HepG2 (cell line): Measurements from ENCODE around the gene TMEM256. TPM values are rescaled to one million over a fixed set of nuclear protein-coding genes. Genes with fewer than 3 reads are reported as not detected.

Experiments used
- CREBL2 ChIP-seq: sonication (generic); formaldehyde crosslinking; IDR thresholded peaks from 2 replicates; pipeline ENCODE4 v1.8.1; 2023; ENCODE audit warnings: missing genetic modification reagents, mild to moderate bottlenecking, borderline replicate concordance
- MBNL3 ChIP-seq: fragments of 250-450 bp; sonication (Bioruptor Pico); conservative IDR thresholded peaks from 2 replicates; pipeline ENCODE4 v1.8.0; 2022; ENCODE audit warnings: mild to moderate bottlenecking, inconsistent platforms
- RBAK ChIP-seq: sonication (generic); formaldehyde crosslinking; IDR thresholded peaks from 2 replicates; pipeline ENCODE4 v1.5.1; 2020; ENCODE audit warnings: mild to moderate bottlenecking, missing genetic modification reagents
- RNF2 ChIP-seq: fragments of 450-650 bp; conservative IDR thresholded peaks from 2 replicates; pipeline ENCODE4 v1.6.1; 2016; ENCODE audit warnings: low read depth
- SNRNP70 ChIP-seq: fragments of 200-400 bp; formaldehyde crosslinking; IDR thresholded peaks from 2 replicates; pipeline ENCODE4 v1.6.1; 2017; ENCODE audit warnings: mild to moderate bottlenecking, low read depth, low read length, moderate library complexity
- ZFX ChIP-seq: sonication (generic); formaldehyde crosslinking; IDR thresholded peaks from 2 replicates; pipeline ENCODE4 v1.4.0; 2020; ENCODE audit warnings: mild to moderate bottlenecking, low read depth, missing genetic modification reagents, moderate library complexity
- ZNF318 ChIP-seq: sonication (generic); formaldehyde crosslinking; IDR thresholded peaks from 2 replicates; pipeline ENCODE4 v1.4.0; 2020; ENCODE audit warnings: mild to moderate bottlenecking, missing genetic modification reagents
- ZNF607 ChIP-seq: sonication (generic); formaldehyde crosslinking; IDR thresholded peaks from 2 replicates; pipeline ENCODE4 v1.5.1; 2020; ENCODE audit warnings: missing genetic modification reagents, mild to moderate bottlenecking, borderline replicate concordance
- ZNF616 ChIP-seq: sonication (generic); formaldehyde crosslinking; IDR thresholded peaks from 2 replicates; pipeline ENCODE4 v1.5.0; 2020; ENCODE audit warnings: low read depth, mild to moderate bottlenecking, missing genetic modification reagents
- polyA plus RNA-seq, 8 experiments: library from polyadenylated mRNA; depleted of rRNA in 3 of 8; stranded (reverse) in 7 of 8; unstranded in 1 of 8; fragments of >200 nt; fragmentation: Illumina TruSeq in 4 of 8; extraction: Trizol in 4 of 8; gene quantifications; 2 replicates each; pipeline versions ENCODE4 v1.2.1 to v1.2.3, GENCODE V29; 2011 to 2016; ENCODE audit warnings: low read depth in 4 of 8, missing spikeins in 1 of 8, mixed read lengths in 1 of 8; ENCODE audit not compliant: insufficient read depth in 1 of 8
- total RNA-seq, 5 experiments: library from RNA; depleted of rRNA; stranded (reverse); fragments of >200 nt; fragmentation: Illumina TruSeq; extraction: Trizol; gene quantifications; 2 replicates each; pipeline ENCODE4 v1.2.3, GENCODE V29; 2016; ENCODE audit warnings: low read depth in 1 of 5
- TF ChIP-seq, protein P1 (sequence below): sonication (generic); formaldehyde crosslinking; IDR thresholded peaks from 2 replicates; pipeline ENCODE4 v1.4.0; 2020; ENCODE audit warnings: low read depth, missing genetic modification reagents
- TF ChIP-seq, protein P2 (sequence below): sonication (generic); formaldehyde crosslinking; IDR thresholded peaks from 2 replicates; pipeline ENCODE4 v1.5.1; 2020; ENCODE audit warnings: mild to moderate bottlenecking, moderate library complexity, missing genetic modification reagents

The TMEM256 gene
- total and polyA plus RNA-seq, 2 of the 13 experiments (the other 11 are each of a cell fraction or from before 2014, with no cell fraction given), result 231 to 252 TPM

- TF ChIP-seq ZNF318 (CRISPR knock-in tag), result no peak
- TF ChIP-seq RBAK, result no peak
- TF ChIP-seq CREBL2 (CRISPR knock-in tag), result no peak
- TF ChIP-seq MBNL3 (CRISPR knock-in tag), result no peak
- TF ChIP-seq ZNF607 (CRISPR knock-in tag), result no peak
- TF ChIP-seq ZNF616, result no peak
- TF ChIP-seq, protein P1, sequence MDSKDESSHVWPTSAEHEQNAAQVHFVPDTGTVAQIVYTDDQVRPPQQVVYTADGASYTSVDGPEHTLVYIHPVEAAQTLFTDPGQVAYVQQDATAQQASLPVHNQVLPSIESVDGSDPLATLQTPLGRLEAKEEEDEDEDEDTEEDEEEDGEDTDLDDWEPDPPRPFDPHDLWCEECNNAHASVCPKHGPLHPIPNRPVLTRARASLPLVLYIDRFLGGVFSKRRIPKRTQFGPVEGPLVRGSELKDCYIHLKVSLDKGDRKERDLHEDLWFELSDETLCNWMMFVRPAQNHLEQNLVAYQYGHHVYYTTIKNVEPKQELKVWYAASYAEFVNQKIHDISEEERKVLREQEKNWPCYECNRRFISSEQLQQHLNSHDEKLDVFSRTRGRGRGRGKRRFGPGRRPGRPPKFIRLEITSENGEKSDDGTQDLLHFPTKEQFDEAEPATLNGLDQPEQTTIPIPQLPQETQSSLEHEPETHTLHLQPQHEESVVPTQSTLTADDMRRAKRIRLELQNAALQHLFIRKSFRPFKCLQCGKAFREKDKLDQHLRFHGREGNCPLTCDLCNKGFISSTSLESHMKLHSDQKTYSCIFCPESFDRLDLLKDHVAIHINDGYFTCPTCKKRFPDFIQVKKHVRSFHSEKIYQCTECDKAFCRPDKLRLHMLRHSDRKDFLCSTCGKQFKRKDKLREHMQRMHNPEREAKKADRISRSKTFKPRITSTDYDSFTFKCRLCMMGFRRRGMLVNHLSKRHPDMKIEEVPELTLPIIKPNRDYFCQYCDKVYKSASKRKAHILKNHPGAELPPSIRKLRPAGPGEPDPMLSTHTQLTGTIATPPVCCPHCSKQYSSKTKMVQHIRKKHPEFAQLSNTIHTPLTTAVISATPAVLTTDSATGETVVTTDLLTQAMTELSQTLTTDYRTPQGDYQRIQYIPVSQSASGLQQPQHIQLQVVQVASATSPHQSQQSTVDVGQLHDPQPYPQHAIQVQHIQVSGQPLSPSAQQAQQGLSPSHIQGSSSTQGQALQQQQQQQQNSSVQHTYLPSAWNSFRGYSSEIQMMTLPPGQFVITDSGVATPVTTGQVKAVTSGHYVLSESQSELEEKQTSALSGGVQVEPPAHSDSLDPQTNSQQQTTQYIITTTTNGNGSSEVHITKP, result 0 out of 2 replicates have a peak, but pooled peaks have one; percentile 3
- TF ChIP-seq RNF2, result no peak
- TF ChIP-seq, protein P2, sequence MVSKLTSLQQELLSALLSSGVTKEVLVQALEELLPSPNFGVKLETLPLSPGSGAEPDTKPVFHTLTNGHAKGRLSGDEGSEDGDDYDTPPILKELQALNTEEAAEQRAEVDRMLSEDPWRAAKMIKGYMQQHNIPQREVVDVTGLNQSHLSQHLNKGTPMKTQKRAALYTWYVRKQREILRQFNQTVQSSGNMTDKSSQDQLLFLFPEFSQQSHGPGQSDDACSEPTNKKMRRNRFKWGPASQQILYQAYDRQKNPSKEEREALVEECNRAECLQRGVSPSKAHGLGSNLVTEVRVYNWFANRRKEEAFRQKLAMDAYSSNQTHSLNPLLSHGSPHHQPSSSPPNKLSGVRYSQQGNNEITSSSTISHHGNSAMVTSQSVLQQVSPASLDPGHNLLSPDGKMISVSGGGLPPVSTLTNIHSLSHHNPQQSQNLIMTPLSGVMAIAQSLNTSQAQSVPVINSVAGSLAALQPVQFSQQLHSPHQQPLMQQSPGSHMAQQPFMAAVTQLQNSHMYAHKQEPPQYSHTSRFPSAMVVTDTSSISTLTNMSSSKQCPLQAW, result no peak
- TF ChIP-seq SNRNP70, result no peak
- TF ChIP-seq ZFX (CRISPR knock-in tag), result peak; percentile 79
Measured at GRCh38 chr17:7380855-7381683, 22.8 kb downstream of the TMEM256 start, which contains the start of gene TNK1 (continued).
